Measurements from ENCODE around the gene FBL.
"Not testable (repeated sequence)": the region's sequence is repeated elsewhere in the genome, so short reads cannot be mapped to it uniquely, and the experiment has no call there.

FBL gene

GRCh38 chr19:39824143-39825092 lies 21.8 kb downstream of the FBL start:
- peak; percentile 63 for DNase-seq (ENCODE audit: low read depth)

- no peak for DNase-seq (ENCODE audit: low read depth)
Observed at GRCh38 chr19:39823686-39824085, 22.5 kb downstream of the FBL start.

GRCh38 chr19:39820696-39821095 lies 25.5 kb downstream of the FBL start:
- DNase-seq (ENCODE audit: low read depth) = no peak

- DNase-seq (ENCODE audit: low read depth) = no peak
Observed at GRCh38 chr19:39819786-39820185, 26.4 kb downstream of the FBL start.

GRCh38 chr19:39818626-39819097 lies 27.5 kb downstream of the FBL start:
- DNase-seq (ENCODE audit: low read depth) = no peak

GRCh38 chr19:39817888-39818561 lies 28.2 kb downstream of the FBL start:
- no peak for DNase-seq (ENCODE audit: low read depth)

- DNase-seq (ENCODE audit: low read depth) = no peak
Observed at GRCh38 chr19:39816287-39817048, 29.7 kb downstream of the FBL start.

GRCh38 chr19:39814595-39814994 lies 31.6 kb downstream of the FBL start:
- no peak for DNase-seq (ENCODE audit: low read depth)

GRCh38 chr19:39814111-39814510 lies 32.1 kb downstream of the FBL start:
- DNase-seq (ENCODE audit: low read depth) = not testable (repeated sequence)

GRCh38 chr19:39813264-39813993 lies 32.8 kb downstream of the FBL start:
- DNase-seq (ENCODE audit: low read depth) = no peak

- DNase-seq (ENCODE audit: low read depth) = no peak
Observed at GRCh38 chr19:39811064-39811463, 35.1 kb downstream of the FBL start.

- DNase-seq (ENCODE audit: low read depth) = no peak
Observed at GRCh38 chr19:39810424-39810823, 35.8 kb downstream of the FBL start.

GRCh38 chr19:39809368-39809767 lies 36.8 kb downstream of the FBL start:
- no peak for DNase-seq (ENCODE audit: low read depth)

GRCh38 chr19:39808688-39809087 lies 37.5 kb downstream of the FBL start:
- not testable (repeated sequence) for DNase-seq (ENCODE audit: low read depth)

GRCh38 chr19:39807846-39808364 lies 38.3 kb downstream of the FBL start:
- no peak for DNase-seq (ENCODE audit: low read depth)

GRCh38 chr19:39805104-39805503 lies 41.1 kb downstream of the FBL start:
- no peak for DNase-seq (ENCODE audit: low read depth)

GRCh38 chr19:39802958-39803357 lies 43.2 kb downstream of the FBL start:
- no peak for DNase-seq (ENCODE audit: low read depth)

GRCh38 chr19:39797083-39797482 lies 49.1 kb downstream of the FBL start:
- no peak for DNase-seq (ENCODE audit: low read depth)

- DNase-seq (ENCODE audit: low read depth) = no peak
Observed at GRCh38 chr19:39796000-39796498, 50.1 kb downstream of the FBL start.

GRCh38 chr19:39795001-39795400 lies 51.2 kb downstream of the FBL start:
- no peak for DNase-seq (ENCODE audit: low read depth)

- peak; percentile 47 for DNase-seq (ENCODE audit: low read depth)
Observed at GRCh38 chr19:39792999-39793546, 53.1 kb downstream of the FBL start.
